A673 (cell line): ENCODE measurements around the gene RPL26.

Experiments used
- EZH2 ChIP-seq: fragments of 200-600 bp; sonication (generic); IDR thresholded peaks from 2 replicates; pipeline ENCODE4 v1.6.1; 2017; ENCODE audit warnings: borderline replicate concordance, low read depth, mild to moderate bottlenecking, mixed read lengths, antibody characterized with exemption, low read length; ENCODE audit not compliant: poor library complexity, severe bottlenecking
- TF ChIP-seq, protein P1 (sequence below): fragments of 300-800, 200-600 bp; sonication (generic); conservative IDR thresholded peaks from 2 replicates; pipeline ENCODE4 v1.5.1; 2017; ENCODE audit warnings: low read depth, mild to moderate bottlenecking, antibody characterized with exemption, low read length, moderate library complexity, mixed read lengths

DNA sequence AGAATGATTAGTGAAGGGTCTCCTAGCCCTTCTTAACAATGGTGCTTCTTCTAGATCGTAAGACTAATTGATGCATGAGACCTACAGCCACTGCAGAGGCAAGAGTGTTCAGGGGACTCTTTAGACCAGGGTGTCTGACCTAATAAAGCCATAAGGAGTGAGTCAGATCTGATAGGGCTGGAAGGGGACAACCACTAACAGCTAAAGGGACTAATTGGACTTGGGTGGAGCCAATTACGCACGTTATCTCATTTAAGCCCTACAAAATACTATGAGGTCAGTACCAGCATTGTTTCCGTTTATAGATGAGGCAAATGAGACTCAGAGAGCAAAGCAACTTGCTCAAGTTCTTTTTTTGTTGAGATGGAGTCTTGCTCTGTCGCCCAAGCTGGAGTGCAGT lies 29.1 kb upstream of the RPL26 start:
- no peak for TF ChIP-seq EZH2
- TF ChIP-seq, protein P1, sequence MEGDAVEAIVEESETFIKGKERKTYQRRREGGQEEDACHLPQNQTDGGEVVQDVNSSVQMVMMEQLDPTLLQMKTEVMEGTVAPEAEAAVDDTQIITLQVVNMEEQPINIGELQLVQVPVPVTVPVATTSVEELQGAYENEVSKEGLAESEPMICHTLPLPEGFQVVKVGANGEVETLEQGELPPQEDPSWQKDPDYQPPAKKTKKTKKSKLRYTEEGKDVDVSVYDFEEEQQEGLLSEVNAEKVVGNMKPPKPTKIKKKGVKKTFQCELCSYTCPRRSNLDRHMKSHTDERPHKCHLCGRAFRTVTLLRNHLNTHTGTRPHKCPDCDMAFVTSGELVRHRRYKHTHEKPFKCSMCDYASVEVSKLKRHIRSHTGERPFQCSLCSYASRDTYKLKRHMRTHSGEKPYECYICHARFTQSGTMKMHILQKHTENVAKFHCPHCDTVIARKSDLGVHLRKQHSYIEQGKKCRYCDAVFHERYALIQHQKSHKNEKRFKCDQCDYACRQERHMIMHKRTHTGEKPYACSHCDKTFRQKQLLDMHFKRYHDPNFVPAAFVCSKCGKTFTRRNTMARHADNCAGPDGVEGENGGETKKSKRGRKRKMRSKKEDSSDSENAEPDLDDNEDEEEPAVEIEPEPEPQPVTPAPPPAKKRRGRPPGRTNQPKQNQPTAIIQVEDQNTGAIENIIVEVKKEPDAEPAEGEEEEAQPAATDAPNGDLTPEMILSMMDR: no peak
